Kidney epithelial cell (primary cell): ENCODE measurements around the gene PER1. TPM values are rescaled to one million over a fixed set of nuclear protein-coding genes. Genes with fewer than 3 reads are reported as not detected.

Source experiments
- DNase-seq: peaks from one replicate; pipeline ENCODE4 v3.0.0-alpha.2; 2010; ENCODE audit warnings: low read depth
- H3K27me3 ChIP-seq: 2 replicates; pipeline ENCODE4 v1.6.0; 2011; ENCODE audit warnings: low read length; ENCODE audit not compliant: control insufficient read depth, insufficient read depth
- H3K36me3 ChIP-seq: 2 replicates; pipeline ENCODE4 v1.5.1; 2011; ENCODE audit warnings: low read length; ENCODE audit not compliant: control insufficient read depth, insufficient read depth
- H3K4me3 ChIP-seq: 2 replicates; pipeline ENCODE4 v1.5.1; 2011; ENCODE audit warnings: low read depth, mild to moderate bottlenecking, control low read depth, low read length
- total RNA-seq: library from RNA; depleted of rRNA; stranded (reverse); fragments of >200 nt; gene quantifications from 2 replicates; pipeline ENCODE4 v1.2.3, GENCODE V29; 2015
- TF ChIP-seq, protein P1 (sequence below): IDR thresholded peaks from 2 replicates; pipeline ENCODE4 v1.5.1; 2011; ENCODE audit warnings: mild to moderate bottlenecking, moderate library complexity, low read length, control low read depth, inconsistent platforms; ENCODE audit not compliant: insufficient read depth, poor library complexity, severe bottlenecking

PER1 gene
- total RNA-seq, 1 donor from 2014 or later = 11.0 TPM

- Histone ChIP-seq H3K4me3 (no peak overlapping the region), H3K36me3 (peaks cover 3% of the 10 kb centered on the region), H3K27me3 (no peaks in the 10 kb centered on the region)
- no peak for DNase-seq
- TF ChIP-seq, protein P1, sequence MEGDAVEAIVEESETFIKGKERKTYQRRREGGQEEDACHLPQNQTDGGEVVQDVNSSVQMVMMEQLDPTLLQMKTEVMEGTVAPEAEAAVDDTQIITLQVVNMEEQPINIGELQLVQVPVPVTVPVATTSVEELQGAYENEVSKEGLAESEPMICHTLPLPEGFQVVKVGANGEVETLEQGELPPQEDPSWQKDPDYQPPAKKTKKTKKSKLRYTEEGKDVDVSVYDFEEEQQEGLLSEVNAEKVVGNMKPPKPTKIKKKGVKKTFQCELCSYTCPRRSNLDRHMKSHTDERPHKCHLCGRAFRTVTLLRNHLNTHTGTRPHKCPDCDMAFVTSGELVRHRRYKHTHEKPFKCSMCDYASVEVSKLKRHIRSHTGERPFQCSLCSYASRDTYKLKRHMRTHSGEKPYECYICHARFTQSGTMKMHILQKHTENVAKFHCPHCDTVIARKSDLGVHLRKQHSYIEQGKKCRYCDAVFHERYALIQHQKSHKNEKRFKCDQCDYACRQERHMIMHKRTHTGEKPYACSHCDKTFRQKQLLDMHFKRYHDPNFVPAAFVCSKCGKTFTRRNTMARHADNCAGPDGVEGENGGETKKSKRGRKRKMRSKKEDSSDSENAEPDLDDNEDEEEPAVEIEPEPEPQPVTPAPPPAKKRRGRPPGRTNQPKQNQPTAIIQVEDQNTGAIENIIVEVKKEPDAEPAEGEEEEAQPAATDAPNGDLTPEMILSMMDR = no peak
These were observed 7.4 kb upstream of the PER1 start for GRCh38 chr17:8159459-8160223.

- Histone ChIP-seq H3K36me3 (peaks cover 3% of the 10 kb centered on the region), H3K27me3 (no peaks in the 10 kb centered on the region), H3K4me3 (no peak overlapping the region)
- no peak for DNase-seq
- TF ChIP-seq, protein P1 = no peak
These were observed 6.8 kb upstream of the PER1 start for GRCh38 chr17:8159032-8159400.

- peaks cover 3% of the 10 kb centered on the region for H3K36me3 ChIP-seq
- TF ChIP-seq, protein P1 = peak; percentile 83
- no peak overlapping the region for H3K4me3 ChIP-seq
- H3K27me3 ChIP-seq = no peaks in the 10 kb centered on the region
- DNase-seq = no peak
These were observed 6.2 kb upstream of the PER1 start for GRCh38 chr17:8158267-8159031.

DNA sequence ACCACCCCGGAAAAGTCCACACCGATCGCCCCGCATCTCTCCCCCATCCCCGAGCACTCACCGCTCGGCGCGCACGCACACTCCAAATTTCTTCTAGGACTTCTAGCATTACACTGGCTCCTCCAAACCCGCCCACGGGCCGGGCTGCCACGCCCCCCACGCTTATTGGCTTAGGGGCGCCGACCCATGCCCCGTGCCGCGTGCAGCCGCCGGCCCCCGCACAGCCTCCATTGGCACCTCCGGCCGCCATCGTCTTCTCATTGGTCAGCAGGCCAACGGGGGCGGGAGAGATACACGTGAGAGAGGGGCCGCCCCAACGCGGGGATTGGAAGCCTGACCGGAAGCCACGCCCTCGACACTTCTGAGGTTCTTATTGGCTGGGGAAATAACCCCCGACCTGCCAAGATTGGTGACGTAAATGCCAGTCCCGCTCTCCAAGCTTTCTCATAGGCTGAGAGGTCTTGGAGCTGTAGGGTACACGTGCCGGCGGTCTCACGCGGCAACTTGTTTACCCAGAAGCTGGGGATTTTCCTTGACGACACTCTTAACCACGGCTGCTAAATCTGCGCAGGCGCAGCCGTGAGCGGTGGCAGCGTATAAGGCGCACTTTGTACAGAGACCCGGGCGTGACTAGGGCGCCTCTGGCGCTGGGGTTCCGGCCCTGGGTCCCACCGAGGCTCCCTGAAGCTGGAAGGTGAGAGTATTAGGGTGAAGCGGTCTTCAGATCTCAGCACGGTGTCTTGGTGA lies 4.2 kb upstream of the PER1 start:
- H3K36me3 ChIP-seq = peaks cover 3% of the 10 kb centered on the region
- DNase-seq = peak; percentile 100
- H3K4me3 ChIP-seq = peak overlapping the region; percentile 70
- TF ChIP-seq, protein P1 = no peak
- H3K27me3 ChIP-seq = no peaks in the 10 kb centered on the region

GRCh38 chr17:8155996-8156245 lies 3.7 kb upstream of the PER1 start:
- H3K27me3 ChIP-seq = no peaks in the 10 kb centered on the region
- DNase-seq = no peak

More at GRCh38 chr17:8155996-8156245, 3.7 kb upstream of the PER1 start:
- Histone ChIP-seq H3K4me3 (peak overlapping the region; percentile 70), H3K36me3 (peaks cover 3% of the 10 kb centered on the region)
- TF ChIP-seq, protein P1 = no peak
